Astrocyte (in vitro differentiated cells and primary cell): Measurements from ENCODE around the gene NDOR1. TPM values are rescaled to one million over a fixed set of nuclear protein-coding genes. Genes with fewer than 3 reads are reported as not detected.

Experiments
- DNase-seq: peaks from one replicate; pipeline ENCODE4 v3.0.0-alpha.2; 2010; ENCODE audit warnings: low read depth
- FAIRE-seq: peaks from 2 replicates; lab custom pipeline; 2011; peaks lifted over from hg19 to GRCh38; lab: Jason Lieb, UNC
- H2AFZ ChIP-seq: 2 replicates; pipeline ENCODE4 v1.6.0; 2012; ENCODE audit warnings: low read depth, low read length, inconsistent platforms
- H3K27ac ChIP-seq: 2 replicates; pipeline ENCODE4 v1.5.1; 2011; ENCODE audit warnings: low read depth, low read length, inconsistent platforms
- H3K27me3 ChIP-seq: 2 replicates; pipeline ENCODE4 v1.6.0; 2011; ENCODE audit warnings: low read length, inconsistent platforms; ENCODE audit not compliant: insufficient read depth
- H3K36me3 ChIP-seq: 2 replicates; pipeline ENCODE4 v1.5.1; 2011; ENCODE audit warnings: low read length, inconsistent platforms; ENCODE audit not compliant: insufficient read depth
- H3K4me1 ChIP-seq: 2 replicates; pipeline ENCODE4 v1.5.1; 2011; ENCODE audit warnings: low read length, inconsistent platforms; ENCODE audit not compliant: insufficient read depth
- H3K4me2 ChIP-seq: 2 replicates; pipeline ENCODE4 v1.6.0; 2012; ENCODE audit warnings: low read length, inconsistent platforms
- H3K4me3 ChIP-seq: 2 replicates; pipeline ENCODE4 v1.5.1; 2011; ENCODE audit warnings: low read depth, mild to moderate bottlenecking, low read length, inconsistent platforms; ENCODE audit not compliant: insufficient read depth
- H3K79me2 ChIP-seq: 2 replicates; pipeline ENCODE4 v1.6.0; 2012; ENCODE audit warnings: mild to moderate bottlenecking, low read length, inconsistent platforms; ENCODE audit not compliant: insufficient read depth
- H3K9ac ChIP-seq: 2 replicates; pipeline ENCODE4 v1.6.0; 2012; ENCODE audit warnings: mild to moderate bottlenecking, low read length, inconsistent platforms
- H3K9me3 ChIP-seq: 2 replicates; pipeline ENCODE4 v1.5.1; 2012; ENCODE audit warnings: low read depth, mild to moderate bottlenecking, low read length, inconsistent platforms; ENCODE audit not compliant: insufficient read depth
- H4K20me1 ChIP-seq: 2 replicates; pipeline ENCODE4 v1.6.0; 2012; ENCODE audit warnings: low read length, inconsistent platforms; ENCODE audit not compliant: insufficient read depth
- H3K27ac Mint-ChIP-seq: one replicate; pipeline ENCODE4 v1.8.0; 2021; ENCODE audit warnings: mild to moderate bottlenecking, mixed read lengths; ENCODE audit not compliant: unreplicated experiment
- H3K27me3 Mint-ChIP-seq: one replicate; pipeline ENCODE4 v1.8.0; 2021; ENCODE audit warnings: low read depth, mixed read lengths; ENCODE audit not compliant: unreplicated experiment
- H3K36me3 Mint-ChIP-seq: one replicate; pipeline ENCODE4 v1.8.0; 2021; ENCODE audit warnings: low read depth, mixed read lengths; ENCODE audit not compliant: unreplicated experiment
- H3K4me1 Mint-ChIP-seq: one replicate; pipeline ENCODE4 v1.8.0; 2021; ENCODE audit warnings: low read depth, mixed read lengths; ENCODE audit not compliant: unreplicated experiment
- H3K4me3 Mint-ChIP-seq: one replicate; pipeline ENCODE4 v1.8.0; 2021; ENCODE audit warnings: mild to moderate bottlenecking, moderate library complexity, mixed read lengths; ENCODE audit not compliant: unreplicated experiment
- H3K9me3 Mint-ChIP-seq: one replicate; pipeline ENCODE4 v1.8.0; 2021; ENCODE audit warnings: mild to moderate bottlenecking, mixed read lengths; ENCODE audit not compliant: unreplicated experiment
- CTCF ChIP-seq: IDR thresholded peaks from 2 replicates; pipeline ENCODE4 v1.5.1; 2011; ENCODE audit warnings: low read depth, mild to moderate bottlenecking, inconsistent platforms, low read length, moderate library complexity; ENCODE audit not compliant: insufficient read depth
- EZH2 ChIP-seq: IDR thresholded peaks from 2 replicates; pipeline ENCODE4 v1.6.1; 2012; ENCODE audit warnings: mild to moderate bottlenecking, low read length, inconsistent platforms; ENCODE audit not compliant: insufficient read depth
- total RNA-seq: library from RNA; stranded (reverse); gene quantifications from 2 replicates; pipeline ENCODE4 v1.2.1, GENCODE V29; 2021

Gene NDOR1
- total RNA-seq, 1 donor from 2014 or later = 14.5 TPM

DNA sequence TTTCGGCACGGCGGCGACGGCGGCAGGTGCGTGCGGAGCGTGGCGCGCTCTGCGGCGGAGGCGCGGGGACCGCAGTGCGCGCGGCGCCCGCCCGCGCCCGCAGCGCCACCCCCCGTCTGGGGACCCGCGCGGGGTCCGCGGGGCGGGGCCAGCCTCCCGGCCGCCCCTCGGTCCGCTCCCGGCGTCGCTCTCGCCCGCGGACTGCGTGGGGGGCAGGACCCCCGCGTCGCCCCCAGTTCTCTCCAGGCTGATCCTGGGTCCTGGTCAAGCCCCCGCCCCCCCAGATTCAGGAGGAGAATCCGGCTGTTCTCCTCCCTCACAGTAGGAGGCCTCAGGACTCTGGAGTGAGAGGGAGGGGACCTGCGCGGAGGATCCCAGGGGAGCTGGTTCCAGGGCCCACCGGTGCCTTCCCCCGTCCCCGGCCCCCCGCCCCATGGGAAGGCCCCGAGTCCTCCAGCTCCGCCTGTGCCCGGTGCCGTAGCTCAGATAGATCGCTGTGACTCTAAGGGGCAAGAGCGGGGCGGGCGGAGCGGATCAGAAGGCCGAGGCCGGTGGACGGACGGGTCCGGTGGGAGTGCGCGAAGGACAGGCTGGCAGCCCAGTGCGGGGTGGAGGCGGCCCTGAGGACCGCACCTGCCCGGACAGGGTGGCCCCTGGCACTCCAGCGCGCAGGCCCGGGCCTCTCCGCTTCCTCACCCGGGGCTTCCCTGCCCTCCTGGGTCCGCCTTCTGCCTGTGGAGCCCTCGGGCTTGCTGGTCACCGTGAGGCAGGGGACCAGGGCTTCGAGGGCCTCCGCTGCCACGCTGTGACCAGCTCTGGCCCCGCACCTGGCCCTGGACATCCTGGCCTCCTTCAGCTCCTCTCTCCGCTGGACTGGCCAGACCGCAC, 16.9 kb downstream of the NDOR1 start, which contains the start of gene RNF208:
Gene RNF208, minus strand, starts transcription at position 51 of the 888 bp plus-strand sequence. CDS start 1,028 bp downstream, outside the sequence.
- TF ChIP-seq CTCF (no peak), EZH2 (no peak)
- peak within 1 kb of the TSS; percentile 95 for H3K4me2 ChIP-seq
- Mint-ChIP-seq H3K27ac (no peak within 1 kb of the TSS), H3K4me3 (peak within 1 kb of the TSS; percentile 67), H3K9me3 (no peaks in the 10 kb centered on the region), H3K36me3 (no peaks in the 10 kb centered on the region), H3K4me1 (peaks cover 9% of the 10 kb centered on the region), H3K27me3 (no peaks in the 10 kb centered on the region)
- peak within 1 kb of the TSS; percentile 42 for H3K4me3 ChIP-seq
- peaks cover 30% of the 10 kb centered on the region for H3K4me1 ChIP-seq
- no peak within 1 kb of the TSS for H3K27ac ChIP-seq
- peaks cover 8% of the 10 kb centered on the region for H4K20me1 ChIP-seq
- H3K79me2 ChIP-seq = no peaks in the 10 kb centered on the region
- no peaks in the 10 kb centered on the region for H3K27me3 ChIP-seq
- FAIRE-seq (no peak), DNase-seq (no peak)
- H3K36me3 ChIP-seq = no peaks in the 10 kb centered on the region
- H3K9me3 ChIP-seq = no peaks in the 10 kb centered on the region
- peak within 1 kb of the TSS; percentile 62 for H2AFZ ChIP-seq
- no peak within 1 kb of the TSS for H3K9ac ChIP-seq

DNA sequence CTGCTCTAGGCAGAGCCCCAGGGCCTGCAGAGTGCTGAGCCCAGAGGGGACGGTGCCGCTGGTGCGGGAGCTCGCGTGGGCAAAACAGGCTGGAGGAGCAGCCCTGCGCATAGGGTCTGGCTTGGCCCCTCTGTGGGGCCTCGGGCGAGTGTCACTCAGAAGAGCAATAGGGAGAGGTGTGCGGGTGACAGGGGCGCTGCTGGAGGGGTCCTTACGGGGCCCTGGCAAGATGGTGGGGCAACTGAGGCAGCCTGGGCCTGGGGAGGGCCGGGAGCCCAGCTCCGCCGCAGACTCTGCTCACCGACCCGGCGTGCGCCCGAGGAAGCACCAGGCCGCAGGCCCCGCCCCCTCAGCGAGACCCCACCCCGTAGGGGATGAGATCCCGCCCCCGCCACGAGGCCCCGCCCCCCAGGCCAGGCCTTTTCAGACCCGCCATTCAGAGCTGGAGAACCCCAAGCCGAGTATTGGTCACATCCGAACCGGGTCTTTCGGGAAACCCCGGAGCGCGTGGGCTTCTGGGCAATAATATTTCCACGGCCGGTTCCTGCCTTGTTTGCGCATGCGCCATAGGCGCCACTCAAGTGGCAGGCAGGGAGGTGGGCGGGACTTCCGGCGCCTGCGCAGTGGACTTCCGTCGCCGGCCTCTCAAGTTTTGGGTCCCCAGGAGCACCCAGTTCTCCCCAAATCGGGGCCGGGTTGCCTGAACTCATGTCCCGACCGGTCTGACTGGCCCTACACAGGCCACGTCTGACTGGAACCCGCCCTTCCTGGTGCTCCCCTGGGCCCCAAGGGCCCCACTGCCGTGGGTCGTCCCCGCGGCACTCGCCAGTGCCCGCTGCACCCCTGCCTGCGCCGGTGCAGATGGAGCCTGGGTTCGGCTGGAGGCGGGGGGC, 17.8 kb downstream of the NDOR1 start:
- Mint-ChIP-seq H3K36me3 (no peaks in the 10 kb centered on the region), H3K4me1 (peaks cover 9% of the 10 kb centered on the region), H3K4me3 (peak overlapping the region; percentile 83), H3K9me3 (no peaks in the 10 kb centered on the region), H3K27ac (no peak overlapping the region), H3K27me3 (no peaks in the 10 kb centered on the region)
- peak overlapping the region; percentile 86 for H3K4me3 ChIP-seq
- peak overlapping the region; percentile 95 for H3K4me2 ChIP-seq
- H3K27me3 ChIP-seq = no peaks in the 10 kb centered on the region
- H3K9me3 ChIP-seq = no peaks in the 10 kb centered on the region
- H3K27ac ChIP-seq = peak overlapping the region; percentile 76
- H2AFZ ChIP-seq = peak overlapping the region; percentile 97
- H3K36me3 ChIP-seq = no peaks in the 10 kb centered on the region
- H3K4me1 ChIP-seq = peaks cover 32% of the 10 kb centered on the region
- peak; percentile 71 for FAIRE-seq
- DNase-seq = peak; percentile 87
- H4K20me1 ChIP-seq = peaks cover 8% of the 10 kb centered on the region
- no peaks in the 10 kb centered on the region for H3K79me2 ChIP-seq
- peak overlapping the region; percentile 93 for H3K9ac ChIP-seq
- no peak for TF ChIP-seq EZH2
- no peak for TF ChIP-seq CTCF
